GM19025 (cell line): ENCODE data around the gene EDARADD.
"Not testable (repeated sequence)": the region's sequence is repeated elsewhere in the genome, so short reads cannot be mapped to it uniquely, and the experiment has no call there.

Experiments used
- ATAC-seq: cut with Tn5 transposase; IDR thresholded peaks from one replicate; pipeline ENCODE4 v1.9.1; 2021; ENCODE audit warnings: mild to moderate bottlenecking, low read depth, moderate library complexity; ENCODE audit not compliant: unreplicated experiment

Gene EDARADD

DNA sequence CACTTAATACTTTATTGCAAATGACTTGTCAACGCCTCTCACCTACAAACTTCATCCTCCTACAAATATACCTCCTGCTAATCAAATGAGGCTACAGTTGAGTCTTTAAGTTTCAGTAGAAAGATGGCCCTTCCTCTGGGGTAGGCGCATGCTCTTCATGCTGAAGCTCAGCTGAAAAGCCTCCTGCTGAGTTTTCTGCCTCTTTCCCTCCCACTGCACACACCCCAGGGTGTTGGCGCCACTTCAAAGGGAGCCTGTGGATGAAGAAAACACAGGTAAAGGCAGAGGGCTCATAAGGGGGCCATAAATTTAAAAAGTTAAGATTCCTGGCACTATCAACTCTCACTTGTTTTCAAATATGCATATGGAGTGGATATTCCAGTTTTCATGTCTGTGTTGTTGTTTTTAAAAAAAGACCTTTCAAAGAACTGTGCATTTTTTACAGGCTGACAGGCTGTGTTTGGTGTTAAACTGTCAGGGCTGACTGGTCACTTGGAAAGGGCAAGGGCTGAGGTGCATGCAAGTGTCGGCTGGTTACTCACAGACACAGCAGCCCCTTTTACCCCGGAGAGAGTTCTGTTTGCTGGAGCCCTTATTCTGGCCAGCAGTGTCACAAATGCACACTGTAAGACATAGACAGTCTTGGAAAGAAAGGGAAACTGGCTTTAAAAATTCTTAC, 86.8 kb downstream of the EDARADD start:
- no peak for ATAC-seq

GRCh38 chr1:236484310-236484971, 90.4 kb downstream of the EDARADD start:
- ATAC-seq, result no peak

- no peak for ATAC-seq
These were observed 92.4 kb downstream of the EDARADD start for GRCh38 chr1:236486356-236487002.

GRCh38 chr1:236489161-236489560, 95.1 kb downstream of the EDARADD start:
- ATAC-seq, result not testable (repeated sequence)

- no peak for ATAC-seq
These were observed 95.8 kb downstream of the EDARADD start for GRCh38 chr1:236489710-236490377.

- no peak for ATAC-seq
These were observed 97.5 kb downstream of the EDARADD start for GRCh38 chr1:236491469-236492136.

DNA sequence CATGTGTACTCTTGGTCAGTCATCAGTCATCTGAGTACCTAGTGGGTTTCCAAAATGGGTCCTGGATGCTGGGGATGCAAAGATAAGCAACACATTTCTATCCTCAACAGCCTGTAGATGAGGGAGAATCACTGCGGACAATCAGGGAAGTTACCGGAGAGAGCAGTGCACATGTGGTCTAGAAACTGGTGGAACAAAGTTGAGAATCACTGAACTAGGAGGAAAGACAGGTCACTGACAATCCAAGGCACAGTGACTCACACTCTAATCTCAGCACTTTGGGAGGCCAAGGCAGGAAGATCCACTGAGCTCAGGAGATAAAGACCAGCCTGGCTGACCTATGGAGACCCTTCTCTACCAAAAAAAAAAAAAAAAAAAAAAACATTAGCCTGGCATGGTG, 98.3 kb downstream of the EDARADD start:
- no peak for ATAC-seq

DNA sequence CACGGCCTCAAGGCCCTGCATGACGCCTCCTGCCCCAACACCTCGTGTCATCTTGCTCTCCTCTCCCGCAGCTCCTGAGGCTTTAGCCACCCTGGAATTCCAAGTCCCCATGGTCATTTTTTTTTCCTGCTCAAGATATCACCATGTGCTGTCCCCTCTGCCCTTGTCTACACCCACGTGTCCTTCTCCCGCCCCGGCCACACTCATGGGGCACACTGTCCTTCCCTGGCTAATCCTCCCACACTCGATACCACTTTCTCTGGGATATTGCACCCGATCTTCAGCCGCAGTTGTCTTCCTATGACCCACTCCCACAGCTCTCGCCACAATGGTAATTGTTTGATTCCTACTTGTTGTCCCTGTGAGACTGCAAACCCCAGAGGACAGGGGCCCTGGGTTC, 100.0 kb downstream of the EDARADD start:
- ATAC-seq, result no peak

GRCh38 chr1:236494586-236495466, 100.7 kb downstream of the EDARADD start:
- no peak for ATAC-seq

DNA sequence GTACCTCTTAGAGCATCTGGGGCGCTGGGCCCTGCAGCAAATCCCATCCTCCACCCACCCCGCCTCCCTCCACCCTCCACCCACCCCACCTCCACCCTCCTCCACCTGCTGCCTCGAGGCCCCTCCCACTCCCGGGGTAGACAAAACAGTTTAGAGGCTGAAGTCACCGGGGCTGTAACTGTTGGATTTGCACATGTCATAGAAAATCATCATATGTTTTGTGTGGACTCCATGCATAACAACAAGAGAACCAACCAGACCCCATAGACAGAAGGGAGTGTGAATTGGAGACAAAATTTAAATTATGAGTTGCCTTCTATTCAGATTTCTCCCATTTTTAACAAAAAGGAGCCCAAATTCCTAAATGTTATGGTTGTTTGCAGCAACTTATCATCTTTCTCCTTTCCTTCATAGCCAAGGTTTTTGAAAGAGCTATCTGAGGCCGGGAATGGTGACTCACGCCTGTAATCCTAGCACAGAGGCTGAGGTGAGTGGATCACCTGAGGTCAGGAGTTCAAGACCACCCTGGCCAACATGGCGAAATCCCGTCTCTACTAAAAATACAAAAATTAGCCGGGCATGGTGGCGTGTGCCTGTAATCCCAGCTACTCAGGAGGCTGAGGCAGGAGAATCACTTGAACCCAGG, 101.5 kb downstream of the EDARADD start:
- no peak for ATAC-seq

- ATAC-seq, result no peak
These were observed 103.8 kb downstream of the EDARADD start for GRCh38 chr1:236497908-236498307.

DNA sequence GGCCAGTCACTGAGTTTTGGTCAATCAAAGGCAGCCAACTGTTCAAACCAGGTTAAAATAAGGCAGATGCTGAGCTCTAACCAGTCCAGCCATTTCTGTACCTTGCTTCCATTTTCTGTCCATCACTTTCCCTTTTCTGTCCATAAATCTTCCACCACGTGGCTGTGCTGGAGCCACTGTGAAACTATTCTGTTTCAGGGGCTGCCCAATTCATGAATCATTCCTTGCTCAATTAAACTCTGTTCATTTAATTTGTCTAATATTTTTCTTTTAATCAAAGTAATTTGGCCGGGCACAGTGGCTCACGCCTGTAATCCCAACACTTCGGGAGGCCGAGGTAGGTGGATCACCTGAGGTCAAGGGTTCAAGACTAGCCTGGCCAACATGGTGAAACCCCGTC, 107.0 kb downstream of the EDARADD start:
- no peak for ATAC-seq

- no peak for ATAC-seq
These were observed 108.5 kb downstream of the EDARADD start for GRCh38 chr1:236502579-236502971.

DNA sequence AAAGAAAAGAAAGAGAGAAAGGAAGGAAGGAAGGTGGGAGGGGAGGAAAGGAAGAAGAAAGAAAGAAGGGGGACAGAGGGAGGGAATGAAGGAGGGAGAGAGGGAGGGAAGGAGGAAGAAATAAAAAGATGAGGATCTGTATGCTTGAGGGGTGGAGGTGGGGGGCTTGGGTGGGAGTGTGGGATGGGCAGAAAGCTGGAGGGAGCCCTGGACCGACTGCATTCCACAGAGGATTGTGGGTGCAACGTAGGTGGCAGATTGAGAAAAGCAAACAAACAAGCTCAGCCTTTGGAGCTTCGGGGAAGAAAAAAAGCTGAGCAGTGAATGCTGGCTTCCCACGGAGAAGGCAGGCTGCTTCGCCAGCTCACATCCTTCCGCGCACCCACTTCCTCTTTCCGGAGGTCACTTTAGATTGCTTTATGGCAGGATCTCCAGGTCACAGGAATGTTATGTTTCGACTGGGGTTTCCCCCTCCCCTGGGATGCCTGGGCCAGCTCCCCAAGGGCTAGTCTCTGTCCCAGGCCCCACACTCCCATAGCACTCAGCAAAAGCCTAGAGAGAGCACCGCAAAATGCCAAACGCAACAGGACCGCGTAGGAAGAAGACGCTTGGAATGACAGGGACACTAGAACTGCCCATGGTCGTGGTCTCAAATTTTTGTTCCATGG, 109.0 kb downstream of the EDARADD start:
- no peak for ATAC-seq

GRCh38 chr1:236504338-236504737, 110.3 kb downstream of the EDARADD start:
- not testable (repeated sequence) for ATAC-seq

DNA sequence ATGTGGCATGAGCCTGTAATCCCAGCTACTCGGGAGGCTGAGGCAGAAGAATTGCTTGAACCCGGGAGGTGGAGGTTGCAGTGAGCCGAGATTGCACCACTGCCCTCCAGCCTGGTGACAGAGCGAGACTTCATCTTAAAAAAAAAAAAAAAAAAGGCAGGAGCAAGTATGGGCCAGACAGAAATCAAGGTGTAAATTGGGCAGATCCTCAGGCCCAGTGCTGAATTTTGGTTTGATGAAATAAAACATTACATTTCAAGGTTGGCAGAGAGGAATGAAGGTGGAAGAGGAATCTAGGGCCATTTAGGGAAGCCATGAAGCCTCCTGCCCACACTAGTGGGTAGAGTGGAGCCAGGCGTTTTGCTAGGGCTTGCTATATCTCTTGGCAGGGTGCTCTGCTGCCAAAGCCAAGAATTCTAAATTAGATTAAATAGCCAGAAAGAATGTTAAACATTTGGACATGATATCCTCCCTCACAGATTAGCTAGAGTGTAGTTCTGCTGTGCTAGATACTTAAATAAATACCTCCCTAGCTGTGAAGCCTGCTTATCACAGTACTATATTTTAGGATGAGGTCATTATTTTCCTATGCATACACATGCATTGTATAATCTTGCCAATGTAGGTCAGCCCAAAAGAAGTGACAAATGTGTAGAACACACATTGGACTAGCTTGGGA, 113.1 kb downstream of the EDARADD start:
- no peak for ATAC-seq

DNA sequence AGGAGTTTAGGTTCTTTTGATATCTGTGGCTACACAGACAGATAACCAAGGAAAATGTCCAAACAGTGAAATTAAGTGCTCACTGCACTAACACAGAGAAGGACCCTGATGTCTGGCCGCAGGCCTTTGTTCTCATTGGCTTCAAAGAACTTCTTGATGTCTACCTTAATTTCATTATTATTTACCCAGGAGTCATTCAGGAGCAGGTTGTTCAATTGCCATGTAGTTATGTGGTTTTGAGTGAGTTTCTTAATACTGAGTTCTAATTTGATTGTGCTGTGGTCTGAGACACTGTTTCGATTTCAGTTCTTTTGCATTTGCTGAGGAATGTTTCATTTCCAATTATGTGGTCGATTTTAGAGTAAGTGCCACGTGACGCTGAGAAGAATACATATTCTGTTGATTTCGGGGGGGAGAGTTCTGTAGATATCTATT, 114.5 kb downstream of the EDARADD start:
- no peak for ATAC-seq

- ATAC-seq, result no peak
These were observed 115.1 kb downstream of the EDARADD start for GRCh38 chr1:236509203-236509602.
